Activated T-cell treated with anti-CD3 and anti-CD28 coated beads for 24 hours (primary cell): ENCODE measurements around the gene HSP90AB1.
A peak's percentile ranks its signal among the peaks of the same experiment; 100 is the strongest.
"Not testable (repeated sequence)": the region's sequence is repeated elsewhere in the genome, so short reads cannot be mapped to it uniquely, and the experiment has no call there.

Source experiments
- DNase-seq: peaks from one replicate; pipeline ENCODE4 v3.0.0-alpha.2; 2020; ENCODE audit warnings: low read depth

The HSP90AB1 gene

GRCh38 chr6:44222486-44223318 lies 24.2 kb upstream of the HSP90AB1 start:
- DNase-seq = no peak

GRCh38 chr6:44223319-44224028 lies 23.4 kb upstream of the HSP90AB1 start, which contains the start of gene SLC29A1:
TSS of gene SLC29A1 (plus strand) at chr6:44223595. CDS start at chr6:44227314, 3,719 bp downstream.
- DNase-seq = peak; percentile 80

- DNase-seq = no peak
Observed at GRCh38 chr6:44224029-44224964, 22.6 kb upstream of the HSP90AB1 start.

- no peak for DNase-seq
Observed at GRCh38 chr6:44224965-44225305, 22.0 kb upstream of the HSP90AB1 start.

GRCh38 chr6:44225579-44226325 lies 21.1 kb upstream of the HSP90AB1 start:
- DNase-seq = no peak

GRCh38 chr6:44226368-44227147 lies 20.3 kb upstream of the HSP90AB1 start:
- DNase-seq = no peak

GRCh38 chr6:44227148-44227793 lies 19.6 kb upstream of the HSP90AB1 start:
- no peak for DNase-seq

GRCh38 chr6:44228031-44228430 lies 18.9 kb upstream of the HSP90AB1 start:
- no peak for DNase-seq

- DNase-seq = no peak
Observed at GRCh38 chr6:44228433-44228832, 18.5 kb upstream of the HSP90AB1 start.

GRCh38 chr6:44228836-44229235 lies 18.1 kb upstream of the HSP90AB1 start:
- no peak for DNase-seq

GRCh38 chr6:44229376-44230033 lies 17.4 kb upstream of the HSP90AB1 start:
- DNase-seq = no peak

- DNase-seq = no peak
Observed at GRCh38 chr6:44230034-44230675, 16.7 kb upstream of the HSP90AB1 start.

GRCh38 chr6:44231426-44231825 lies 15.5 kb upstream of the HSP90AB1 start:
- not testable (repeated sequence) for DNase-seq

- no peak for DNase-seq
Observed at GRCh38 chr6:44232676-44233566, 14.0 kb upstream of the HSP90AB1 start.

- no peak for DNase-seq
Observed at GRCh38 chr6:44233567-44234100, 13.3 kb upstream of the HSP90AB1 start.

GRCh38 chr6:44234101-44235025 lies 12.5 kb upstream of the HSP90AB1 start:
- no peak for DNase-seq

- DNase-seq = no peak
Observed at GRCh38 chr6:44235269-44235668, 11.6 kb upstream of the HSP90AB1 start.
